ENCODE measurements around the gene TBC1D8B. TPM values are rescaled to one million over a fixed set of nuclear protein-coding genes. Genes with fewer than 3 reads are reported as not detected.

Gene TBC1D8B
- total and polyA plus RNA-seq, 4 donors: 2.2 to 20.2 (median 4.2) TPM

DNA sequence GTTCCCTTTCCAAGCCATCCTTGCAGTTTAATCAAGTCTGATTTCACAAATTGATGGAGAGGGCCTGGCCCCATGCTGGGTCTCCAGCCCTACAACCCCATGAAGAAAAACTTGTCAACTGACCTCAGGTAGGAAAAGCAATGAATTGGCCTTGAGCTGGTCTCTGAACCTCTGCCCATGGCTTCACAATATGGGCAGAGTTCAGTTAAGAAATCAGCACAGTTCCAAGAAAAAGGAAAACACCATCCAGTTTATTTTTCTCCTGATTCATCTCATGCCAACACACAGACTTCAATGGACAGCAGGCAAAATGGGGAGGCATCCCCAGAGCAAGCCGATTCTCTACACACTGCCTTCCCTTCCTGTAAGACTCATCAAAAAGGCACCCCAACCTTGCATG lies 97.4 kb downstream of the TBC1D8B start:
- no peak for DNase-seq
- no peak overlapping the region for H3K27ac ChIP-seq (ENCODE audit: low read depth in 1 of 2, low read length in 1 of 2)
- H3K4me3 ChIP-seq: no peak overlapping the region
- no peak for ATAC-seq (ENCODE audit: insufficient read depth, low FRiP score)
- TF ChIP-seq, protein P1, sequence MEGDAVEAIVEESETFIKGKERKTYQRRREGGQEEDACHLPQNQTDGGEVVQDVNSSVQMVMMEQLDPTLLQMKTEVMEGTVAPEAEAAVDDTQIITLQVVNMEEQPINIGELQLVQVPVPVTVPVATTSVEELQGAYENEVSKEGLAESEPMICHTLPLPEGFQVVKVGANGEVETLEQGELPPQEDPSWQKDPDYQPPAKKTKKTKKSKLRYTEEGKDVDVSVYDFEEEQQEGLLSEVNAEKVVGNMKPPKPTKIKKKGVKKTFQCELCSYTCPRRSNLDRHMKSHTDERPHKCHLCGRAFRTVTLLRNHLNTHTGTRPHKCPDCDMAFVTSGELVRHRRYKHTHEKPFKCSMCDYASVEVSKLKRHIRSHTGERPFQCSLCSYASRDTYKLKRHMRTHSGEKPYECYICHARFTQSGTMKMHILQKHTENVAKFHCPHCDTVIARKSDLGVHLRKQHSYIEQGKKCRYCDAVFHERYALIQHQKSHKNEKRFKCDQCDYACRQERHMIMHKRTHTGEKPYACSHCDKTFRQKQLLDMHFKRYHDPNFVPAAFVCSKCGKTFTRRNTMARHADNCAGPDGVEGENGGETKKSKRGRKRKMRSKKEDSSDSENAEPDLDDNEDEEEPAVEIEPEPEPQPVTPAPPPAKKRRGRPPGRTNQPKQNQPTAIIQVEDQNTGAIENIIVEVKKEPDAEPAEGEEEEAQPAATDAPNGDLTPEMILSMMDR (IDR thresholded peaks at IDR 0.05; ENCODE audit: control extremely low read depth, extremely low read depth): no peak
- no peak overlapping the region for H3K9ac ChIP-seq (ENCODE audit: insufficient read depth in 1 of 2, low read length in 2 of 2)
- no peaks in the 10 kb centered on the region for H3K4me1 ChIP-seq (ENCODE audit: control insufficient read depth in 5 of 5, insufficient read depth in 5 of 5, low read length in 5 of 5)
- peaks cover 0 to 2% (median 0%) of the 10 kb centered on the region in 4 donors for H3K9me3 ChIP-seq (ENCODE audit: control insufficient read depth in 4 of 4, insufficient read depth in 3 of 4, low read length in 3 of 4)
- no peaks in the 10 kb centered on the region for H3K36me3 ChIP-seq (ENCODE audit: control insufficient read depth in 4 of 4, insufficient read depth in 4 of 4, low read length in 4 of 4)
- peaks cover 0 to 16% (median 2%) of the 10 kb centered on the region in 3 donors for H3K27me3 ChIP-seq (ENCODE audit: control insufficient read depth in 3 of 3, insufficient read depth in 3 of 3, low read length in 2 of 3)
- WGBS, 2 donors: 89 to 92% methylated on average over 1 of the region's 1 CpG

GRCh38 chrX:106901341-106901740 lies 98.9 kb downstream of the TBC1D8B start:
- Histone ChIP-seq H3K36me3 (ENCODE audit: control insufficient read depth in 4 of 4, insufficient read depth in 4 of 4, low read length in 4 of 4) (no peaks in the 10 kb centered on the region), H3K4me3 (no peak overlapping the region), H3K4me1 (ENCODE audit: control insufficient read depth in 5 of 5, insufficient read depth in 5 of 5, low read length in 5 of 5) (peaks cover 0 to 4% (median 0%) of the 10 kb centered on the region in 5 donors), H3K27me3 (ENCODE audit: control insufficient read depth in 3 of 3, insufficient read depth in 3 of 3, low read length in 2 of 3) (peaks cover 0 to 13% (median 10%) of the 10 kb centered on the region in 3 donors), H3K27ac (ENCODE audit: low read depth in 1 of 2, low read length in 1 of 2) (no peak overlapping the region), H3K9ac (ENCODE audit: insufficient read depth in 1 of 2, low read length in 2 of 2) (no peak overlapping the region), H3K9me3 (ENCODE audit: control insufficient read depth in 4 of 4, insufficient read depth in 3 of 4, low read length in 3 of 4) (peaks cover 0 to 3% (median 0%) of the 10 kb centered on the region in 4 donors)
- TF ChIP-seq, protein P1 (IDR thresholded peaks at IDR 0.05; ENCODE audit: control extremely low read depth, extremely low read depth): no peak
- WGBS, 2 donors: 74 to 82% methylated on average over 3 of the region's 3 CpGs
- ATAC-seq (ENCODE audit: insufficient read depth, low FRiP score) (no peak), DNase-seq (no peak)

GRCh38 chrX:106901781-106902219 lies 99.3 kb downstream of the TBC1D8B start:
- ATAC-seq (ENCODE audit: insufficient read depth, low FRiP score) (no peak), DNase-seq (no peak)
- peaks cover 0 to 3% (median 0%) of the 10 kb centered on the region in 4 donors for H3K9me3 ChIP-seq (ENCODE audit: control insufficient read depth in 4 of 4, insufficient read depth in 3 of 4, low read length in 3 of 4)
- H3K27ac ChIP-seq (ENCODE audit: low read depth in 1 of 2, low read length in 1 of 2): no peak overlapping the region
- TF ChIP-seq, protein P1 (IDR thresholded peaks at IDR 0.05; ENCODE audit: control extremely low read depth, extremely low read depth): no peak
- H3K36me3 ChIP-seq (ENCODE audit: control insufficient read depth in 4 of 4, insufficient read depth in 4 of 4, low read length in 4 of 4): no peaks in the 10 kb centered on the region
- peaks cover 0 to 13% (median 12%) of the 10 kb centered on the region in 3 donors for H3K27me3 ChIP-seq (ENCODE audit: control insufficient read depth in 3 of 3, insufficient read depth in 3 of 3, low read length in 2 of 3)
- H3K4me3 ChIP-seq: no peak overlapping the region
- no peak overlapping the region for H3K9ac ChIP-seq (ENCODE audit: insufficient read depth in 1 of 2, low read length in 2 of 2)
- WGBS, 2 donors: 66 to 80% methylated on average over 4 of the region's 4 CpGs
- peaks cover 0 to 4% (median 0%) of the 10 kb centered on the region in 5 donors for H3K4me1 ChIP-seq (ENCODE audit: control insufficient read depth in 5 of 5, insufficient read depth in 5 of 5, low read length in 5 of 5)

DNA sequence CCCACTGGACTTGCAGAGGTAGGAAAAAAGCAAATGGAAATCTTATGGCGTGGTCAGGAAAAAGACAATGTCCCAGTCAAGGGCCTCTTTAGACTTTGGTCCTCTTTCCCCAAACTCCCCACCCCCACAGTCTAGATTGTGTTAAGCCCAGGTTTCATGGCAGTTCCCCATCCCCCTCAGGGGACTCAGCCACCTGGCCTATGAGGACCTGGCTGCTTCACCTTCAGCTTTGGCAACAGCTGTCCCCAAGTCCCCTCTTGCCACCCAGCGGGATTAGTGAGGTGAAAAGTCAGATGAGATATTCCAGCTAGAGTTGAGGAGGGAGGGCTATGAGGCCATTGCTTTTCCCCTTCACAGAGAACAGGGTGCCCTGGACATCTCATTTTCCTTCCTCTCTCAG lies 100.2 kb downstream of the TBC1D8B start:
- Histone ChIP-seq H3K27me3 (ENCODE audit: control insufficient read depth in 3 of 3, insufficient read depth in 3 of 3, low read length in 2 of 3) (peaks cover 0 to 16% (median 9%) of the 10 kb centered on the region in 3 donors), H3K9me3 (ENCODE audit: control insufficient read depth in 4 of 4, insufficient read depth in 3 of 4, low read length in 3 of 4) (peaks cover 0 to 3% (median 0%) of the 10 kb centered on the region in 4 donors), H3K4me1 (ENCODE audit: control insufficient read depth in 5 of 5, insufficient read depth in 5 of 5, low read length in 5 of 5) (peaks cover 0 to 4% (median 0%) of the 10 kb centered on the region in 5 donors), H3K4me3 (no peak overlapping the region), H3K27ac (ENCODE audit: low read depth in 1 of 2, low read length in 1 of 2) (no peak overlapping the region), H3K36me3 (ENCODE audit: control insufficient read depth in 4 of 4, insufficient read depth in 4 of 4, low read length in 4 of 4) (no peaks in the 10 kb centered on the region), H3K9ac (ENCODE audit: insufficient read depth in 1 of 2, low read length in 2 of 2) (no peak overlapping the region)
- 75 to 100% methylated on average over 2 of the region's 2 CpGs for WGBS, 2 donors
- ATAC-seq (ENCODE audit: insufficient read depth, low FRiP score): no peak
- no peak for DNase-seq
- TF ChIP-seq, protein P1 (IDR thresholded peaks at IDR 0.05; ENCODE audit: control extremely low read depth, extremely low read depth): no peak
